GM13977 (cell line): ENCODE measurements around the gene MDN1.
A peak's percentile ranks its signal among the peaks of the same experiment; 100 is the strongest.

Experiments used
- DNase-seq: peaks from one replicate; pipeline ENCODE4 v3.0.0; 2012; ENCODE audit warnings: low spot score
- in situ Hi-C: fragments of 300-500 bp; cut with MboI; formaldehyde crosslinking; loops from one replicate; pipeline ENCODE4 v1.12.0; 2022; ENCODE audit warnings: low sequenced_read_pairs, low pct_unique_long_range_greater_than_20kb, mixed read lengths, inconsistent platforms; ENCODE audit not compliant: unreplicated experiment
- TF ChIP-seq, protein P1 (sequence below): IDR thresholded peaks from 2 replicates; pipeline ENCODE4 v1.5.1; 2012; ENCODE audit warnings: mild to moderate bottlenecking, control low read depth; ENCODE audit not compliant: insufficient read depth; ENCODE audit errors: extremely low read depth, missing control alignments

The MDN1 gene

DNA sequence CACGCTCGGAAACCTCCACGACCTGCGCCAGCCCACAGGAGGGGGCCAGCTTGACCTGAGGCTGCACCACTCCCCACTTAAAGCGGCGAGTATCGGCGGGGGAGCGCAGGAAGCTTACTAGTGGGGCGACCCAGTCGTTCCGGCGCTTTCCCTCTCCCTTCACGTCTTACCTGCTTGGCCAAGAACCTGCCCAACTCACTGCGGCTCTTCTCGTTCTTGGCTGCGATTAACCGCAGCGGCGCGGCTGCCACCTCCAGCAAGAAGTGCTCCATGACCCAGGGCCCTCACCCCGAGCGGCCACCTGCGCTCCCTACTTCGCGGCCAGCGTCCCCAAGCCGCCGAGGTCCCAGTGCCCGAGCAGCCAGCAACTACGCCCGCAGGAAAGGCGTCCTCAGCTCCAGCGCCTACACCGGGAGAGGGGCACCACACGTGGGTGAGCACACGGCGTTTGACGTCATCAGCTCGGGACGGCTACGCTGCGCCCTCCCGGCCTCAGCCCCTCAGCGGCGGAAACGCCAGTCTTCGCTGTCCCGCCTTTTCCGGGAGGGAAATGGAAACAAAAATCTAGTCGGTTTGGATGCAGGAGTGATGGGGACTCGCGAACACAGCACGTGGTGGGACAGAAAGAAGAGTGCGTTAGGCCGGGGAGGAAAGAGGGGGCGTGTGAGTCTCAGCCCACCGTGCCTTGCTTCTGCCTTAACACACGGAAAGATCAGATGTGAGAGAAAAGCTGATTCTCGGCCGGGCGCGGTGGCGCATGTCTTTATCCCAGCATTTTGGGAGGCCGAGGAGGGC is at the start of gene MDN1:
Gene MDN1 (minus strand): TSS at position 459 of the 795 bp plus-strand sequence. CDS start 187 bp downstream, at position 272.
- TF ChIP-seq, protein P1, sequence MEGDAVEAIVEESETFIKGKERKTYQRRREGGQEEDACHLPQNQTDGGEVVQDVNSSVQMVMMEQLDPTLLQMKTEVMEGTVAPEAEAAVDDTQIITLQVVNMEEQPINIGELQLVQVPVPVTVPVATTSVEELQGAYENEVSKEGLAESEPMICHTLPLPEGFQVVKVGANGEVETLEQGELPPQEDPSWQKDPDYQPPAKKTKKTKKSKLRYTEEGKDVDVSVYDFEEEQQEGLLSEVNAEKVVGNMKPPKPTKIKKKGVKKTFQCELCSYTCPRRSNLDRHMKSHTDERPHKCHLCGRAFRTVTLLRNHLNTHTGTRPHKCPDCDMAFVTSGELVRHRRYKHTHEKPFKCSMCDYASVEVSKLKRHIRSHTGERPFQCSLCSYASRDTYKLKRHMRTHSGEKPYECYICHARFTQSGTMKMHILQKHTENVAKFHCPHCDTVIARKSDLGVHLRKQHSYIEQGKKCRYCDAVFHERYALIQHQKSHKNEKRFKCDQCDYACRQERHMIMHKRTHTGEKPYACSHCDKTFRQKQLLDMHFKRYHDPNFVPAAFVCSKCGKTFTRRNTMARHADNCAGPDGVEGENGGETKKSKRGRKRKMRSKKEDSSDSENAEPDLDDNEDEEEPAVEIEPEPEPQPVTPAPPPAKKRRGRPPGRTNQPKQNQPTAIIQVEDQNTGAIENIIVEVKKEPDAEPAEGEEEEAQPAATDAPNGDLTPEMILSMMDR = no peak
- in situ Hi-C loops = no loop called here
- DNase-seq = peak; percentile 89

DNA sequence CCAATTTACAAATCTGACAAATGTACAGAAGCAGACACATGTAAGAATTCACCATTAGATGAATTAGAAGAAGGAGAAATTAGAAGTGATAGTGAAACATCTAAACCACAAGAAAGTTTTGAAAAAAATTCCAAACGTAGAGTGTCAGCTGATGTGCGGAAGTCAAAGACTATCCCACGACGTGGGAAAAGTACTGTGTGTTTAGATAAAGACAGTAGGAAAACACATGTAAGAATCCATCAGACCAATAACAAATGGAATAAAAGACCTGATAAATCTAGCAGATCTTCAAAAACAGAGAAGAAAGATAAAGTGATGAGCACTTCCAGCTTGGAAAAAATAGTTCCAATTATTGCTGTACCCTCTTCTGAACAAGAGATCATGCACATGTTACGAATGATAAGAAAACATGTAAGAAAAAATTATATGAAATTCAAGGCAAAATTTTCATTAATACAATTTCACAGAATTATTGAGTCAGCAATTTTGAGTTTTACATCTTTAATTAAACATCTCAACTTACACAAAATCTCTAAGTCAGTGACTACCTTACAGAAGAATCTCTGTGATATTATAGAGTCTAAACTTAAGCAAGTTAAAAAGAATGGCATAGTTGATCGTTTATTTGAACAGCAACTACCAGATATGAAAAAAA is 46.6 kb upstream of the MDN1 start:
- no peak for DNase-seq
- in situ Hi-C loops = no loop called here
- TF ChIP-seq, protein P1 = no peak

GRCh38 chr6:89862698-89863097 is 43.1 kb upstream of the MDN1 start:
- no peak for DNase-seq
- TF ChIP-seq, protein P1 = no peak
- in situ Hi-C loops = no loop called here

DNA sequence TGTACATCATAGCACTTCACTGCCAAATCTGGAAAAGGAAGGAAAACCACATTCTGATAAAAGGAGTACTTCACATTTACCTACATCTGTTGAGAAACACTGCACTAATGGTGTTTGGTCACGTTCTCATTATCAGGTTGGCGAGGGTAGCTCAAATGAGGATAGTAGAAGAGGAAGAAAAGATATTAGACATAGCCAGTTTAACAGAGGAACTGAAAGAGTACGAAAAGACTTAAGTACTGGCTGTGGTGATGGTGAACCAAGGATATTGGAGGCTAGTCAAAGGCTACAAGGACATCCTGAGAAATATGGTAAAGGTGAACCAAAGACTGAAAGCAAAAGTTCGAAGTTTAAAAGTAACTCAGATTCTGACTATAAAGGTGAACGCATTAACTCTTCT is 42.7 kb upstream of the MDN1 start:
- in situ Hi-C loops = no loop called here
- DNase-seq = no peak
- TF ChIP-seq, protein P1 = no peak

- in situ Hi-C loops = no loop called here
Observed at GRCh38 chr6:89859744-89860143, 40.1 kb upstream of the MDN1 start.

GRCh38 chr6:89858041-89858440 is 38.4 kb upstream of the MDN1 start:
- in situ Hi-C loops = no loop called here
- no peak for DNase-seq
- TF ChIP-seq, protein P1 = no peak

More at GRCh38 chr6:89859744-89860143, 40.1 kb upstream of the MDN1 start:
- TF ChIP-seq, protein P1 = no peak
- peak; percentile 37 for DNase-seq
